Neuron (in vitro differentiated cells): ENCODE results near the gene NFATC2.

Source experiments
- H2AFZ ChIP-seq: one replicate; pipeline ENCODE4 v1.6.1; 2013; ENCODE audit warnings: low read depth, mild to moderate bottlenecking, inconsistent platforms, low read length, moderate library complexity
- H3K27me3 ChIP-seq: one replicate; pipeline ENCODE4 v1.6.1; 2013; ENCODE audit warnings: low read length; ENCODE audit not compliant: insufficient read depth
- H3K36me3 ChIP-seq: one replicate; pipeline ENCODE4 v1.6.1; 2013; ENCODE audit warnings: low read length; ENCODE audit not compliant: insufficient read depth
- H3K4me1 ChIP-seq: one replicate; pipeline ENCODE4 v1.6.1; 2013; ENCODE audit warnings: low read length; ENCODE audit not compliant: insufficient read depth
- H3K4me3 ChIP-seq: 2 replicates; pipeline ENCODE4 v1.5.1; 2013; ENCODE audit warnings: mild to moderate bottlenecking, low read length, moderate library complexity
- H3K9me3 ChIP-seq: one replicate; pipeline ENCODE4 v1.6.1; 2013; ENCODE audit warnings: low read length

Gene NFATC2

DNA sequence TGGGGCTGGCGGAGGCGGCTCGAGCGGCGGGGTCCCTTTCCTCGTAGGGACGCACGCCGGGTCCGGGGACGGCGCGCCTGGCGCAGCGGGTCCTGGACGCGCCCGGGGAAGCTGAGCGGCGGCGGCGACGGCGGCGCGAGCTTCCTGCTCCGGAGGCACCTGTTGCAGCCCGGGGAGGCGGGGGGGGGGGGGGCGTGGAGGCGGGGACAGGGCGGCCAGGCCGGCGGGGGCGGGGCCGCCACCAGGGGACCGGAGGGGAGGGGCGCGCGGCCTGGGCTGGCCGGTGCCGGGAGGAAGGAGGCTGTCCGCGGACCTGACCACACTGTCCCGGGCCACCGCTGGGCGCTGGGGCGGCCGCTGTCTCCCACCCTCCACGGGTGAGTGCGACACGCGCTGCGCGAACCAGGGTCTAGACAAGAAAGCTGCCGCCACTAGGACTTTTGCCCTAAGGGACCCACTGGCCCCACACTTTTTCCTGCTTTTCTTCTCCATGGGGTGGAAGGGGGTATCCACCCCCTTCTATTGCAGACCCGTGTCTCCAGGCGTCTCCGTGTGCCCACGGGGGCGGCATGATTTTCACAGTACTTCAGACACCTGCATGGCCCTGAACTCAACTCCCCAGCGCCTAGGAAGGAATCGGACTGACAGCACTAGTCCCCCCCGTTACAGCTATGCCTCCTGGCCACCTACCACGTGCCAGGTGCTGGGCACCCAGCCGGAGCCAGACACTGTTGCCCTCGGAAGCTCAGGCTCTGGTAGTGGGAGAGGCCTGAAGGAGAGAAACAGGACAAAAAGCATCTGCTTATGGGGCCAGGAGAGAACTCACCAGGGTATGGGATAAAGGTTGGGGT is at the start of gene NFATC2:
TSS of gene NFATC2 (minus strand) at position 149 of the 851 bp plus-strand sequence. CDS start 220 bp downstream, outside the sequence.
- H3K27me3 ChIP-seq = peaks cover 33% of the 10 kb centered on the region
- H3K4me3 ChIP-seq = no peak within 1 kb of the TSS
- H3K9me3 ChIP-seq = peaks cover 5% of the 10 kb centered on the region
- H3K36me3 ChIP-seq = no peaks in the 10 kb centered on the region
- H3K4me1 ChIP-seq = no peaks in the 10 kb centered on the region
- H2AFZ ChIP-seq = no peak within 1 kb of the TSS

DNA sequence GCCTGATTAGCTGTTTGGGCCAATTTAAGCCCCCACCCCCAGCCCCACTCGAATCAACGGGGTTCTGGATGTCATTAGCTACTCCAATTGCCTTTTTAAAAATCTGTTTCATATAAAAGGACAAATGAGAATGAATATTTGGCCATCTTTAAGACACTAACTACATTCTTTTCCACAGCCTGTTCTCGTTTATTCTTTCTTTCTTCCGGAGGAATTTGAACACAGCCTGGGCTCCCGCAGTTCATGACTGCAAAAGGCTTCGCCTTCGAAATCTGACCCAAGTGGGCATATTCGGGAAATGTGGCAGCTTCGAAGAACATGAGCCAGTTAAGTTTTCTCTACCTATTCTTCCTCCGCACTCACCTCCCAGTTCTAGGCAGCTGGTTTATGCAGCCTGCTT is 49.4 kb upstream of the NFATC2 start:
- H3K4me3 ChIP-seq = no peak overlapping the region
- no peaks in the 10 kb centered on the region for H3K27me3 ChIP-seq
- H3K36me3 ChIP-seq = no peaks in the 10 kb centered on the region
- no peaks in the 10 kb centered on the region for H3K4me1 ChIP-seq
- no peaks in the 10 kb centered on the region for H3K9me3 ChIP-seq
- no peak overlapping the region for H2AFZ ChIP-seq

DNA sequence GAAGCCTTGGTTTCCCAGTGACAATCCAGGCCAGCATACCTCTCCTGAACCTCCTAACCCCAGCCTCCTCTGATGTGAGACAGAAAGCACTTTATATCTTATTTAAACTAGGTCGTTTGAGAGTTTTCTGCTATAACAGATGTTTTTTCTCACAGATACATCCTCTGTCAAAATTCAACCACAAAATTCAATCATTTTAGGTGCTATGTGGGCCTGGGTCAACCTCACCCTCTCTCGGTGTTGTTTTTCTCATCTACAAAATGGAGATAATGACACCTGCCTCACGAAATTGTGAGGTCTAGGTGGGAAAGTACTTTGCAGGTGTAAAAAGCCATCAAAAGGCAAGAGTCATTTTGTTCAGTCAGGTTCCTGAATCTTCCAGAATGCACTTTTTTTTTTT is 46.2 kb upstream of the NFATC2 start:
- no peak overlapping the region for H2AFZ ChIP-seq
- no peaks in the 10 kb centered on the region for H3K9me3 ChIP-seq
- H3K4me1 ChIP-seq = no peaks in the 10 kb centered on the region
- no peaks in the 10 kb centered on the region for H3K27me3 ChIP-seq
- no peak overlapping the region for H3K4me3 ChIP-seq
- no peaks in the 10 kb centered on the region for H3K36me3 ChIP-seq

DNA sequence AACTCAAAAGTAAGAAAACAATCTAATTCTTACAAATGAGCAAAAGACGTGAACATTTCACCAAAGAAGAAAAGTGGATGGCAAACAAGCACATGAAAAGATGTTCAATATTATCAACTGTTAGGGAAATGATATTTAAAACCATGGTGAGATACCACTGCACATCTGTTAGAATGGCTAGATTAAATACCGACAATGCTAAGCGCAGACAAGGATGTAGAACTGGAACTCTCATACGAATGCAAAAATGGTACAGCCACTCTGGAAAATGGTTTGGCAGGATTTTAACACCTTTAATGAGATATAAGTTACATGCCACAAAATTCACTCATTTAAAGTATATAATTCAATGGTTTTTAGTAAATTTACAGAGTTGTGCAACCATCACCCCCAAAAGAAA is 44.6 kb upstream of the NFATC2 start:
- Histone ChIP-seq H2AFZ (no peak overlapping the region), H3K4me3 (no peak overlapping the region), H3K36me3 (no peaks in the 10 kb centered on the region), H3K4me1 (no peaks in the 10 kb centered on the region), H3K9me3 (no peaks in the 10 kb centered on the region), H3K27me3 (no peaks in the 10 kb centered on the region)

DNA sequence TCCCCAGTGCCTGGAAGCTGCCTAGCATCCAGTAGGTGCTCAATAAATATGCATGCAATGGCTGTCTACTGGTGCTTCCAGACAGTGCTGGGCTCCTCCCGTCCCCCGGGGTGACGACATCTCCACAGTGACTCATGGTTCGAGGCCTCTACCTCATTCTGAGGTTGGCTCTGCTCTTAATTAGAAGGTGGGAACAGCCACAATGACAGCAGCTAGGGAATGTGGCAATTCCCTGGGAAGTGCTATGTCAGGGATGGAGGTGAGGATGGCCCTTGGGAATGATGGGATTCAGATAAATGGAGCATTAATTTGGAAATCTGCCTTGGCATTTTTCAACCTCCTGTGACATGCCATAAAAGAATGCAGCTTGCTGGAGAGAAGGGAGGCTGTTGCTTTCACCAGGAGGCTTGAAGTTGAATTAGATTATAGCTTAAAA is 43.5 kb upstream of the NFATC2 start:
- H3K4me1 ChIP-seq = no peaks in the 10 kb centered on the region
- H3K9me3 ChIP-seq = no peaks in the 10 kb centered on the region
- H3K4me3 ChIP-seq = no peak overlapping the region
- no peak overlapping the region for H2AFZ ChIP-seq
- H3K27me3 ChIP-seq = no peaks in the 10 kb centered on the region
- no peaks in the 10 kb centered on the region for H3K36me3 ChIP-seq

DNA sequence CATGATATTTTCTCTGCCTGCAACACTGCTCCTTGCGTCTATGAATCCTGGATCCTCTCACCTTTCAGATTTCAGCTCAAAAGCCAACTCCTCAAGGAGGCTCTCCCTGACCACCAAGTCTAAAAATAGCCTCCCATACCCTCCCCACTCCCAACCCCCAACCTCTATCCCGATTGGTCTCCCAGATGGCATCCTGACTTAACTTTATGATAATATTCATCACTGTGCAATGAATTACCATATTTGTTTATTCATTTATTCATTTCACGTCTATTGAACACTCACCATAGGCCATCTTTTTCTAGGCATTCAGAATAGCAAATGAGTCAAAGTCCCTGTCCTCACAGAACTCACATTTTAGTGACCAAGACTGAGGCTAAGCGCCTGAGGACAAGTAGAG is 42.6 kb upstream of the NFATC2 start:
- no peak overlapping the region for H2AFZ ChIP-seq
- H3K27me3 ChIP-seq = no peaks in the 10 kb centered on the region
- H3K36me3 ChIP-seq = no peaks in the 10 kb centered on the region
- no peaks in the 10 kb centered on the region for H3K9me3 ChIP-seq
- no peak overlapping the region for H3K4me3 ChIP-seq
- no peaks in the 10 kb centered on the region for H3K4me1 ChIP-seq

DNA sequence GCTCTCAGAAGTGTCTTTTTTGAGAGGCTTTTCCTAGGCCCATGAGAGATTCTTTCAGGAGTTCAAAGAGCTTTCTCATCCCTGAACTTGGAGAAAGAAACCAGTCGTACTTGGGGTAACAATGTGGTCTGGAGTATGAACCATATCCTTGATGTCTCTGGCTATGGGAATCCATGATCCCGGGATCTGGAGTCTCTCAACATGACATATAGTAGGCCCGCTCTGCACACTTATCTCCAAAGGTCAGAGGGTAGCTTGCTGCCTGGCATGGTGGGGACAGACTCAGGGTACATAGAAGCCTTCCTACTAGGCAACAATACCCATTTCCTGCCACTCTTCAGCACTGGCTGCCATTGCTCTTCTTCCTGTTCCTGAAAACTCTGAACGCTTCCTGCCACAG is 42.2 kb upstream of the NFATC2 start:
- Histone ChIP-seq H3K4me1 (no peaks in the 10 kb centered on the region), H3K4me3 (no peak overlapping the region), H3K9me3 (no peaks in the 10 kb centered on the region), H3K36me3 (no peaks in the 10 kb centered on the region), H3K27me3 (no peaks in the 10 kb centered on the region), H2AFZ (no peak overlapping the region)

DNA sequence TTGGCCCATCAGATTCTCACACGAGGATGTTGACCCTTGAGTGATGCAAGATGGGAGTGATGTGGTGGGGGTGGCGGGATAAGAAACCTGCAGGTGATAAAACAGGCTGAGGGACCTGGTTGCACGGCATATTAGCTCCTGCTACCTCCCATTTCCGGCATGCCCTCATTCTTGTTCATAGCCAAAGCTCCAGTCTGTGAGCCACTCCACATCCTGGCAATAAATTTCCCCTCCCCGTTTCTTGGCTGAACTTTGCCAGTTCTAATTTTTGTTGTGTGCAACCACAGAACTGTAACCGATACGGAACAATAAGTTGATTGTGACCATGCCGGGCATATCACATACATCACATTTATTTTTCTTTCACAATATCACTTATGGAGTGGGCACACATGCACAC is 41.6 kb upstream of the NFATC2 start:
- no peaks in the 10 kb centered on the region for H3K4me1 ChIP-seq
- no peak overlapping the region for H3K4me3 ChIP-seq
- H3K9me3 ChIP-seq = no peaks in the 10 kb centered on the region
- H3K36me3 ChIP-seq = no peaks in the 10 kb centered on the region
- no peak overlapping the region for H2AFZ ChIP-seq
- no peaks in the 10 kb centered on the region for H3K27me3 ChIP-seq

DNA sequence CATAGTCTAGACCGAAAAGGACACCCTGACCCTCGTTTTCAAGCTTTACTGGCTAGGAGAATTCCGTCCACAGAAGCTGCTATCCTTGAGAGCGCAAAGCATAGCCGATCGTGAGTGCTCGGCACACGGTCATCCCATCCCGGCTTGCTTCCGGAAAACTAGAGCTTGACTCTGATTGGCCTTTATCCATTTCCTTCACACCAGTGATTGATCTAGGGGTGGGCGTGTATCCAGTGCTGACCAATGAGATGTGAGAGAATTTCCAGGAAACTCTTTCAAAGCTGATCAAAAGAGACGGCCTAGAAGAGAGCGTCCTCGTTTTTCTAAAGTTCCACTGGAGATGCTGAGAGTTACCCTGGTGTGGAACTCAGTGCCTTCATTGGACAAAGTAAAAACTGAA is 41.0 kb upstream of the NFATC2 start:
- Histone ChIP-seq H3K9me3 (no peaks in the 10 kb centered on the region), H3K27me3 (no peaks in the 10 kb centered on the region), H2AFZ (no peak overlapping the region), H3K4me1 (no peaks in the 10 kb centered on the region), H3K36me3 (no peaks in the 10 kb centered on the region), H3K4me3 (no peak overlapping the region)

DNA sequence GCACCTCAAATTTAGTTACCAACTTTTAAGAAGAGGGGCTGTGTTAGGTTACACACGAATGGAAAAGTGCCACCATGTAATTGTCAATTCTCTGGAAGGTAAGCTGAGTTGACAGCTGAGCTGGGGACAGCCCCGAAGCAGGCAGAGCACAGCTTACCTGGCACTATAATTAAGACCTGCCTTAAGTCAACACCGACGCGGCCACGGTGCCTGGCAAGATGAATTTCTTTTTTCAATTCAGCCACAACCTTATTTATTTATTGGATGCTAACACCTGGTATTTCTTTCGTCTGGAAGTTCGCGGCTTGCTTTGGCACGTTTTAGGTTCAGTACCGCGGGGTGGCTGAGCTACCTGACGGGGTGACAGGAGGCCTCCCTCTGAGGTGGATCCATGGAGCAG is 40.6 kb upstream of the NFATC2 start:
- no peaks in the 10 kb centered on the region for H3K36me3 ChIP-seq
- no peaks in the 10 kb centered on the region for H3K27me3 ChIP-seq
- H3K4me1 ChIP-seq = no peaks in the 10 kb centered on the region
- H3K9me3 ChIP-seq = no peaks in the 10 kb centered on the region
- H2AFZ ChIP-seq = no peak overlapping the region
- no peak overlapping the region for H3K4me3 ChIP-seq

DNA sequence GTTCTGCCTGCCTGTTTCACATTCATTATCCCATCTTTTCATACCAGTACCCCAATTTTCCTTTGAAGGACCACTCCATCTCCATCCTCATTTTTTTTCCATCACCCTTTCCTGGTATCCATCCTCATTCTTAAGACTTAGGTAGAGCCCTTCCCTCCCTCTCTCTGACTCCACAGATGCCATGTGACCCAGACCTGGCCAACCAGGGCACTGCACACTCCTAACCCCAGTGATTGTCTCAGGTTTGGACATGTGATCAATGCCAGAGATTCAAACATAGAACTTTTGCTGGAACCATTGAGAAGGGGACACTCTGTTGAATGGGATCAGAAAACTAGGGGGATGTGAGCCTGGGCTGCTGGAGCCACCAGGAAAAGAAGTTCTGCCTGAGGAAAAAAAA is 39.1 kb upstream of the NFATC2 start:
- H3K27me3 ChIP-seq = no peaks in the 10 kb centered on the region
- H3K4me1 ChIP-seq = no peaks in the 10 kb centered on the region
- H3K4me3 ChIP-seq = no peak overlapping the region
- no peaks in the 10 kb centered on the region for H3K9me3 ChIP-seq
- no peak overlapping the region for H2AFZ ChIP-seq
- no peaks in the 10 kb centered on the region for H3K36me3 ChIP-seq

DNA sequence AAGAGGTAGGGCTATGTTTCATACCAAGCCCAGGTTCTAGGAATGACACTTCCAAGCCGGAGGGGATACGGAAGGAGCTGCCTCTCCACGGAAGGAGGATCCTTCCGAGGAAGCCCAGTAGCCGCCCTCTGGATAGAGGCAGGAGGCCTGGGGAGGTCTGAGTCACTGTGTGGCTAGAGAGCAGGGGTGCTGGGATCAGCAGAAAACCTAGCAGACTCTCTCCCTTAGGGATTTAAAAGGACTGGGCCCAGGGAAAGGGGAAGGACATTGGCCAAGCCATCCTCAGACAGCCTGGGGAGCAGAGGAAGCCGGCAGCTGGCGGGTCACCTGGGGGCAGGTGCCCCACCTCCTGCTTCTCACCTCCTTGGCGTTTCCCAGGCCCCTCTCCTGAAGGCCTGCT is 36.6 kb upstream of the NFATC2 start:
- Histone ChIP-seq H3K36me3 (no peaks in the 10 kb centered on the region), H3K4me3 (no peak overlapping the region), H3K27me3 (no peaks in the 10 kb centered on the region), H3K4me1 (no peaks in the 10 kb centered on the region), H2AFZ (no peak overlapping the region), H3K9me3 (no peaks in the 10 kb centered on the region)

DNA sequence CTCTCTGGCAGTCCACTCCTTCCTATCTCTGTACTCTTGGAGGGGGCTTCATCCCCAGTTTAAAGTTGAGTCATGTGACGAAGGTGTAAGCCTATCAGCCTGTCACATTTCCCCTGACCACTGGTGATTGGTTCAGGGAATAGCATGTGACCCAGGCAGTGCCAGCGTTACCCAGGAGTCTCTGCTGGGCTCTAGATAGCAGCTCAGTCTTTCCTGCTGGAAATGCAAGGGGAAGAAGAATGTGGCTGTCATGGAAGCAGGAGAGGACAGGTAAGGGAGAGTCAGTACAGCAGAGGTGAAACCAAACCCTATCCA is 35.6 kb upstream of the NFATC2 start:
- Histone ChIP-seq H3K9me3 (no peaks in the 10 kb centered on the region), H3K27me3 (no peaks in the 10 kb centered on the region), H3K36me3 (no peaks in the 10 kb centered on the region), H2AFZ (no peak overlapping the region), H3K4me3 (no peak overlapping the region), H3K4me1 (no peaks in the 10 kb centered on the region)
